Thyroid gland (tissue), 4 donors: ENCODE results near the gene NOM1. TPM values are rescaled to one million over a fixed set of nuclear protein-coding genes. Genes with fewer than 3 reads are reported as not detected.
A peak's percentile ranks its signal among the peaks of the same experiment; 100 is the strongest.

Experiments used
- DNase-seq, 2 donors: peaks; one replicate each; pipeline ENCODE4 v3.0.0-alpha.2; 2019
- H3K27ac ChIP-seq, 3 donors: fragments of 200-600 bp; sonication (generic); 1 replicate in 2 of 3; 2 replicates in 1 of 3; pipeline ENCODE4 v1.5.1; 2016 to 2019; ENCODE audit warnings: mild to moderate bottlenecking in 1 of 3, moderate library complexity in 1 of 3
- H3K27me3 ChIP-seq: fragments of 200-600 bp; sonication (generic); one replicate; pipeline ENCODE4 v1.5.1; 2019
- H3K36me3 ChIP-seq, 2 donors: fragments of 200-600 bp; sonication (generic); one replicate each; pipeline ENCODE4 v1.5.1; 2016 to 2019
- H3K4me1 ChIP-seq, 2 donors: fragments of 200-600 bp; sonication (generic); one replicate each; pipeline ENCODE4 v1.5.1; 2017 to 2019
- H3K4me3 ChIP-seq, 3 donors: fragments of 200-600 bp; sonication (generic); replicated peaks in 1 of 3; 1 replicate in 2 of 3; 2 replicates in 1 of 3; pipeline ENCODE4 v1.5.1; 2016; ENCODE audit warnings: mild to moderate bottlenecking in 1 of 3
- H3K9me3 ChIP-seq: fragments of 200-600 bp; sonication (generic); one replicate; pipeline ENCODE4 v1.5.1; 2017
- POLR2A ChIP-seq, 2 donors: fragments of 450-650 bp; IDR thresholded peaks; one replicate each; pipeline ENCODE4 v1.6.1; 2017; ENCODE audit warnings: antibody characterized with exemption in 2 of 2, mild to moderate bottlenecking in 2 of 2, moderate library complexity in 1 of 2
- WGBS, 2 donors: methylation state at CpG; one replicate each; pipeline ENCODE4 v1.1.5; 2017; 5-methylcytosine and 5-hydroxymethylcytosine counted together
- intact Hi-C: fragments of 100-400 bp; cut with DNase I; formaldehyde crosslinking; loops from one replicate; pipeline ENCODE4 v1.15.1; 2023
- total RNA-seq, 4 donors: library from RNA; depleted of rRNA; stranded (reverse); fragments of >200 nt; gene quantifications; one replicate each; pipeline ENCODE4 v1.2.3, GENCODE V29; 2016
- TF ChIP-seq, protein P1 (sequence below), 6 experiments: fragments of 200-600 bp in 3 of 6; fragments of 450-650 bp in 3 of 6; sonication (generic) in 3 of 6; IDR thresholded peaks; one replicate each; pipeline ENCODE4 v1.5.1; 2016 to 2019; ENCODE audit warnings: antibody characterized with exemption in 6 of 6, mild to moderate bottlenecking in 2 of 6, inconsistent platforms in 1 of 6, moderate library complexity in 1 of 6

The NOM1 gene
- total RNA-seq, 4 donors from 2014 or later = 11.2 to 25.7 (median 16.8) TPM

DNA sequence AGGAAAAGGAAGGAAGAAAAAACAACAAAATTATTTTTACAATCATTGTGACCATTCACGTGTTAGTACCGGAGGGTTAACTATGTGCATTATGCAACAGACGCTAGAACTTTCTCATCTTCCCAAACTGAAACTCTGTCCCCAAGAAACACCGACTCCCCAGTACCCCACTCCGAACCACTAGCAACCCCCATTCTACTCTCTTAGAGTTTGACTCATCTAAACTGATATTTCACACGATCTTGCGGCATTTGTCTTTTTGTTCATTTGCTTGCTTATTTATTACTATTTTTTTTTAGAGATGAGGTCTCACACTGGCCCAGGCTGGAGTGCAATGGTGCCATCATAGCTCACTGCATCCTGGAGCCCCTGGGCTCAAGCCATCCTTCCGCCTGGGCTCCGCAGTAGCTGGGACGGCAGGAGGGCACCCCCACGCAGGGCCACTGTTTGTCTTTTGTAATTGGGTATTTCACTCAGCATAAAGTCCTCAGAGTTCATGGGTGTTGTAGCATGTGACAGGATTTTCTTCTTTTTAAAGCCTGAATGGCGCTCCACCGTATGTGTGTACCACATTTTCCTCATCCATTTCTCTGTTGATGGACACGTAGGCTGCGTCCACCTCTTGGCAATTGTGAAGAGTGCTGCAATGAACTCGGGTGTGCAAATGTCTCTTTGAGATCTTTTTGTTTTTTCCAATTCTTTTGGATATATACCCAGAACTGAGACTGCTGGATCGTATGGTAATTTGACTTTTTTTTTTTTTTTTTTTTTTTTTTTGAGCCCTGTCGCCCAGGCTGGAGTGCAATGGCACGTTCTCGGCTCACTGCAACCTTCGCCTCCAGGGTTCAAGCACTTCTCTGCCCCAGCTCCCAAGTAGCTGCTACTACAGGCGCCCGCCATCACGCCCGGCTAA, 51.5 kb downstream of the NOM1 start:
- peak overlapping the region in 1 of 3 donors; percentile 38 for H3K4me3 ChIP-seq
- H3K36me3 ChIP-seq = no peaks in the 10 kb centered on the region
- no peak for DNase-seq
- intact Hi-C loops = no loop called here
- WGBS, 2 donors = 12 to 14% methylated on average over 25 of the region's 25 CpGs
- no peaks in the 10 kb centered on the region for H3K9me3 ChIP-seq
- peaks cover 25 to 48% of the 10 kb centered on the region in 2 donors for H3K4me1 ChIP-seq
- no peak for TF ChIP-seq POLR2A (IDR thresholded peaks at IDR 0.05)
- TF ChIP-seq, protein P1, sequence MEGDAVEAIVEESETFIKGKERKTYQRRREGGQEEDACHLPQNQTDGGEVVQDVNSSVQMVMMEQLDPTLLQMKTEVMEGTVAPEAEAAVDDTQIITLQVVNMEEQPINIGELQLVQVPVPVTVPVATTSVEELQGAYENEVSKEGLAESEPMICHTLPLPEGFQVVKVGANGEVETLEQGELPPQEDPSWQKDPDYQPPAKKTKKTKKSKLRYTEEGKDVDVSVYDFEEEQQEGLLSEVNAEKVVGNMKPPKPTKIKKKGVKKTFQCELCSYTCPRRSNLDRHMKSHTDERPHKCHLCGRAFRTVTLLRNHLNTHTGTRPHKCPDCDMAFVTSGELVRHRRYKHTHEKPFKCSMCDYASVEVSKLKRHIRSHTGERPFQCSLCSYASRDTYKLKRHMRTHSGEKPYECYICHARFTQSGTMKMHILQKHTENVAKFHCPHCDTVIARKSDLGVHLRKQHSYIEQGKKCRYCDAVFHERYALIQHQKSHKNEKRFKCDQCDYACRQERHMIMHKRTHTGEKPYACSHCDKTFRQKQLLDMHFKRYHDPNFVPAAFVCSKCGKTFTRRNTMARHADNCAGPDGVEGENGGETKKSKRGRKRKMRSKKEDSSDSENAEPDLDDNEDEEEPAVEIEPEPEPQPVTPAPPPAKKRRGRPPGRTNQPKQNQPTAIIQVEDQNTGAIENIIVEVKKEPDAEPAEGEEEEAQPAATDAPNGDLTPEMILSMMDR (IDR thresholded peaks at IDR 0.05) = no peak
- H3K27ac ChIP-seq = no peak overlapping the region
- peaks cover 51% of the 10 kb centered on the region for H3K27me3 ChIP-seq

GRCh38 chr7:157001920-157002818, 52.7 kb downstream of the NOM1 start:
- no peaks in the 10 kb centered on the region for H3K9me3 ChIP-seq
- whole genome bisulfite sequencing, 2 donors = 5 to 12% methylated on average over 14 to 27 of the region's 32 CpGs
- H3K36me3 ChIP-seq = no peaks in the 10 kb centered on the region
- intact Hi-C loops = no loop called here
- peaks cover 25 to 48% of the 10 kb centered on the region in 2 donors for H3K4me1 ChIP-seq
- H3K27ac ChIP-seq = no peak overlapping the region
- H3K27me3 ChIP-seq = peaks cover 58% of the 10 kb centered on the region
- no peak for TF ChIP-seq POLR2A (IDR thresholded peaks at IDR 0.05)
- TF ChIP-seq, protein P1 (IDR thresholded peaks at IDR 0.05) = no peak
- no peak for DNase-seq
- no peak overlapping the region for H3K4me3 ChIP-seq

DNA sequence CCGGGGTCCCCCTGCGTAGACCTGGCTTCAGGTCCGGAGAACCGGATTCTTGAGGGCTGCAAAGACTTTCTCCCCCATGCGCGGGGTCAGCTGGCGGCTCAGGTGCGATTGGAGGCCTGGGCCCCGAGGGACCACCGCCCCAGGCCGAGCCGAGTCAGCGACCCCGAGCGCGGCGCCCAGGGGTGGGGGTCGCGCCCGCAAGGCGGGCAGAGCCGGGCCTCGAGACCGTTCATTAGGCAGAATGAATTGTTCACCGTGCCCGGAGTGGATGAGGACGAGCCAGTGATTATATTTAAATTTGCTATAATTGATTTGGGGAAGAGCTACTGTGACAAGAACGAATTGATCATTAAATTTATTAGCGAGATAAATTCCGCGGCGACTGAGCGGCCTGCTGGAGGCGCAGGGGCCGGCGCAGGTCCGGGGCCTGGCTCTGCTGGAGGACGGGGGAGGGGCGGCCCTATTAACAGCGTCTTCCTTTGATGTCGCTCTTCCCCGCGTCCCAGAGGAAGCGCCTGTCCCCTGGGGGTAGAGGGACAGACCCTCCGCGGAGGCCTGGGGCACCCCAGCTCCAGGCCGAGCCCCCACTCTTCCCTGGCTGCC, 53.4 kb downstream of the NOM1 start:
- Histone ChIP-seq H3K36me3 (no peaks in the 10 kb centered on the region), H3K27me3 (peaks cover 59% of the 10 kb centered on the region), H3K4me1 (peaks cover 25 to 48% of the 10 kb centered on the region in 2 donors), H3K27ac (no peak overlapping the region), H3K4me3 (no peak overlapping the region), H3K9me3 (no peaks in the 10 kb centered on the region)
- TF ChIP-seq, protein P1 (IDR thresholded peaks at IDR 0.05) = no peak
- TF ChIP-seq POLR2A (IDR thresholded peaks at IDR 0.05) = no peak
- intact Hi-C loops = no loop called here
- 7 to 8% methylated on average over 30 to 46 of the region's 47 CpGs for WGBS, 2 donors
- DNase-seq = no peak

DNA sequence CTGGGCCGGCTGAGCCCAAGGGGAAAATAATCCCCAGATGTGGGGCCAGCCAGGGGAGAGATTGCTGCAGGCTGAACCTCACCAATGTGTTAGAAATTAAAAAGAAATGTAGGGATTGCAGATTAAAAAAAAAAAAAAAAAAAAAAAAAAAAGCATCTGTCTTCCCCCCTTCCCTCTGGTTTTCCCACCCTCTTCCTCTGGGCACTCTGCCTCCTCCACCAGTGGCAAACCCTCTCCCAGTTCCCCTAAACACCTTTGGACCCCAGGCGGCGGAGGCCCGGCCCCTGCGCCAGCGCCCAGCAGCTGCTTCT, 53.9 kb downstream of the NOM1 start:
- no peak for DNase-seq
- intact Hi-C loops = no loop called here
- H3K9me3 ChIP-seq = no peaks in the 10 kb centered on the region
- H3K27me3 ChIP-seq = peaks cover 62% of the 10 kb centered on the region
- H3K27ac ChIP-seq = no peak overlapping the region
- H3K36me3 ChIP-seq = no peaks in the 10 kb centered on the region
- TF ChIP-seq, protein P1 (IDR thresholded peaks at IDR 0.05) = no peak
- TF ChIP-seq POLR2A (IDR thresholded peaks at IDR 0.05) = no peak
- WGBS, 2 donors = 17 to 37% methylated on average over 6 of the region's 6 CpGs
- H3K4me1 ChIP-seq = peaks cover 25 to 48% of the 10 kb centered on the region in 2 donors
- H3K4me3 ChIP-seq = no peak overlapping the region
